ENCODE results near the gene RNU1-2. TPM values are rescaled to one million over a fixed set of nuclear protein-coding genes. Genes with fewer than 3 reads are reported as not detected.
"Not testable (repeated sequence)": the region's sequence is repeated elsewhere in the genome, so short reads cannot be mapped to it uniquely, and the experiment has no call there.

The RNU1-2 gene
- polyA plus RNA-seq, 3 donors: not detected

DNA sequence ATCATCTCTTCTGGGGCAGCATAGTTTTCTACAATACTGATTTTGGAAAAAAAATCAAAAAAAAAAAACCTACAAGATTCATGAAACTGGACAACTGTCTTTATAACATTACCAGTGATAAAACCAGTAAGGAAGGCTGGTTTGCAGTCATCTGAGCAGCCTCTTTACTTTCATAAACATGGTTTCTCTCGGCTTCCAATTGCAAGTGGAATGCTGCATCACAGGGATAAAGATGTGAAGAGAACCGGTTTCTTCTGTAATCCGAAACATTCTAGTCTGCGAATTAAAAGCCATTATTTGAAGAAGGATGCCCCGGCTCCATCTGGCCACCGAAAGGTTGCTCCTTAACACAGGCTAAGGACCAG lies 565 bp upstream of the RNU1-2 start:
- no CpG with 5 or more reads among the region's 6 CpGs for WGBS (ENCODE audit: insufficient coverage)

DNA sequence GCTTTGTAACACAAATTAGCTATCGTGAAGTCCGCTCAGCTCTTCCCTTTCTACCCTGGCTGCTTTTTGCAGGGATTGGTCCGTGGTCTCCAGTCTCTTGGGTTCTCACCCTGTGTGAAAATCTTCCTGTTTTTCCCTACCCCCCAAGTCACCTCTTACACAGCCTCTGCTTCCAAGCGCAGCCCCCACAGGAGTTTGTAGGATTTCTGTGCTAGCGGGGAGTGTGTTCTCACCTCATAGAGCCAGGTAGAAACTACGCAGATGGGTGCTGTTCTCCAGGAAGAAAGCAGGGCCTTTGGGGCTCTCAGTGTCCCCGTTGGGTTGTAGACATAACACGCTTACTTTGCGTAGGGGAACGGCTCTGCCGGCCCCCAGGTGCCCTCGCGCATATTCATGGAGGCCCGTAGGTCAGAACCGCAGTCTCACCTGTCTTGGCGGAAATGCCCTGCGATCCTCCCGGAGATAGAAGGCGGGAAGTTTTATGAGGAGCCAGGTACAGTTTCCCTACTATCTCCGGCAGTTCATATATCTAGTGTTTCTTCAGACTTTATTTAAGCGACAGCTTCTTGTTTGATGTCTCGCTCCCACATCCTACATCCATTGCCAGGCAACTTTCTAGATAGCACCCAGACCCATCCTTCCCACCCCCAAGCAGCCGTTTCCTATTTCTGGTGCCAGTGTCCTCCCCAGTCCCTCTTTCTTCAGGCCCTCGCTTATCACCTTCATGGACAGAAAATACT lies 706 bp downstream of the RNU1-2 start:
- H3K27me3 ChIP-seq (ENCODE audit: control insufficient read depth in 2 of 2, insufficient read depth in 2 of 2, low read length in 2 of 2); H2AFZ ChIP-seq (ENCODE audit: insufficient read depth, low read depth, low read length, poor library complexity, severe bottlenecking); H3K36me3 ChIP-seq (replicated peaks in 1 of 2; ENCODE audit: control insufficient read depth in 1 of 2, insufficient read depth in 2 of 2, low read length in 2 of 2); H3K9me3 ChIP-seq (replicated peaks in 1 of 2; ENCODE audit: control insufficient read depth in 1 of 2, insufficient read depth in 1 of 2, low read length in 2 of 2); H4K20me1 ChIP-seq (ENCODE audit: insufficient read depth, low read length); H3K27me3 Mint-ChIP-seq (ENCODE audit: low read depth in 3 of 3); H3K9me3 Mint-ChIP-seq; intact Hi-C loops (cut with micrococcal nuclease); H3K9ac ChIP-seq (ENCODE audit: insufficient read depth, low read length, poor library complexity, severe bottlenecking); H3K36me3 Mint-ChIP-seq; H3K79me2 ChIP-seq (ENCODE audit: insufficient read depth, low read length): not testable (repeated sequence)
- Histone ChIP-seq H3K4me1 (ENCODE audit: control insufficient read depth in 1 of 2, insufficient read depth in 2 of 2, low read length in 2 of 2) (peaks cover 14 to 20% of the 10 kb centered on the region in 2 donors), H3K4me2 (replicated peaks; ENCODE audit: extremely low read depth, low read length, poor library complexity, severe bottlenecking) (peak overlapping the region; percentile 60), H3K4me3 (replicated peaks in 1 of 3; ENCODE audit: low read depth in 2 of 3, low read length in 3 of 3) (peak overlapping the region in 2 of 3 experiments; percentile 28 to 62), H3K27ac (ENCODE audit: low read depth in 1 of 2, low read length in 2 of 2) (peak overlapping the region; percentile 94)
- peak; percentile 43 to 90 (median 78) for DNase-seq
- peak overlapping the region; percentile 60 to 61 for H3K4me3 Mint-ChIP-seq
- peak overlapping the region; percentile 99 to 100 (median 100) for H3K27ac Mint-ChIP-seq
- H3K4me1 Mint-ChIP-seq: peaks cover 25% of the 10 kb centered on the region
- 28% methylated on average over 19 of the region's 24 CpGs for WGBS (ENCODE audit: insufficient coverage)

More for the DNA sequence above, 565 bp upstream of the RNU1-2 start:
- H3K36me3 ChIP-seq (replicated peaks in 1 of 2; ENCODE audit: control insufficient read depth in 1 of 2, insufficient read depth in 2 of 2, low read length in 2 of 2); H3K27me3 ChIP-seq (ENCODE audit: control insufficient read depth in 2 of 2, insufficient read depth in 2 of 2, low read length in 2 of 2); H3K36me3 Mint-ChIP-seq; H3K9me3 Mint-ChIP-seq; H4K20me1 ChIP-seq (ENCODE audit: insufficient read depth, low read length); H3K27me3 Mint-ChIP-seq (ENCODE audit: low read depth in 3 of 3); intact Hi-C loops (cut with micrococcal nuclease); H3K79me2 ChIP-seq (ENCODE audit: insufficient read depth, low read length); DNase-seq; H3K9me3 ChIP-seq (replicated peaks in 1 of 2; ENCODE audit: control insufficient read depth in 1 of 2, insufficient read depth in 1 of 2, low read length in 2 of 2): not testable (repeated sequence)
- peaks cover 14 to 20% of the 10 kb centered on the region in 2 donors for H3K4me1 ChIP-seq (ENCODE audit: control insufficient read depth in 1 of 2, insufficient read depth in 2 of 2, low read length in 2 of 2)
- peak overlapping the region; percentile 65 for H3K4me2 ChIP-seq (replicated peaks; ENCODE audit: extremely low read depth, low read length, poor library complexity, severe bottlenecking)
- H3K27ac Mint-ChIP-seq: peak overlapping the region; percentile 99 to 100 (median 100)
- peak overlapping the region; percentile 94 for H3K27ac ChIP-seq (ENCODE audit: low read depth in 1 of 2, low read length in 2 of 2)
- peak overlapping the region; percentile 58 to 67 for H3K4me3 Mint-ChIP-seq
- H3K4me3 ChIP-seq (replicated peaks in 1 of 3; ENCODE audit: low read depth in 2 of 3, low read length in 3 of 3): peak overlapping the region; percentile 38 to 77 (median 58)
- peak overlapping the region; percentile 81 for H3K9ac ChIP-seq (ENCODE audit: insufficient read depth, low read length, poor library complexity, severe bottlenecking)
- H2AFZ ChIP-seq (ENCODE audit: insufficient read depth, low read depth, low read length, poor library complexity, severe bottlenecking): peak overlapping the region; percentile 82
- peaks cover 16% of the 10 kb centered on the region for H3K4me1 Mint-ChIP-seq

DNA sequence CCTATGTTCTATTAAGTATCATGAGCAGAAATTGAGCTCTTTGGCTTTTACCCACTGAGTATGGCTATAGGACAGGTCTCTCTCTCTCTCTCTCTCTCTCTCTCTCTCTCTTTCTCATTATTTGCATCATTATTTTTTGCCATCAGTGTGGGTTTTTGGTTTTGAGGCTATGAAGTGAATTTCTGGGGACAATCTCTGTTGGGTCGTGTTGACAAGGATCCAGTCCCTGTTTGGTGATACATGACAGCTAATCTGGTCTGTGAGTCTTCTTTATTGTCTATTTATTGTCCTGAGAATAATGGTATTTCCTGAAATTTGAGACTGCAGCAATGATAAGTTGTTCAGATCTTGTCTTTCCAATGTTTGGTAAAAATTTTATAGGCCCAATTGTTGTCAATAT lies 1.9 kb downstream of the RNU1-2 start:
- H3K36me3 ChIP-seq (replicated peaks in 1 of 2; ENCODE audit: control insufficient read depth in 1 of 2, insufficient read depth in 2 of 2, low read length in 2 of 2); H3K27ac ChIP-seq (ENCODE audit: low read depth in 1 of 2, low read length in 2 of 2); DNase-seq; H3K79me2 ChIP-seq (ENCODE audit: insufficient read depth, low read length); H3K9me3 Mint-ChIP-seq; H2AFZ ChIP-seq (ENCODE audit: insufficient read depth, low read depth, low read length, poor library complexity, severe bottlenecking); intact Hi-C loops (cut with micrococcal nuclease); H3K9me3 ChIP-seq (replicated peaks in 1 of 2; ENCODE audit: control insufficient read depth in 1 of 2, insufficient read depth in 1 of 2, low read length in 2 of 2); H3K9ac ChIP-seq (ENCODE audit: insufficient read depth, low read length, poor library complexity, severe bottlenecking); H3K4me3 Mint-ChIP-seq; H4K20me1 ChIP-seq (ENCODE audit: insufficient read depth, low read length); H3K4me3 ChIP-seq (replicated peaks in 1 of 3; ENCODE audit: low read depth in 2 of 3, low read length in 3 of 3); H3K4me2 ChIP-seq (replicated peaks; ENCODE audit: extremely low read depth, low read length, poor library complexity, severe bottlenecking); H3K27me3 Mint-ChIP-seq (ENCODE audit: low read depth in 3 of 3); H3K36me3 Mint-ChIP-seq; H3K27me3 ChIP-seq (ENCODE audit: control insufficient read depth in 2 of 2, insufficient read depth in 2 of 2, low read length in 2 of 2): not testable (repeated sequence)
- no CpG with 5 or more reads among the region's 1 CpG for WGBS (ENCODE audit: insufficient coverage)
- Mint-ChIP-seq H3K4me1 (peaks cover 27% of the 10 kb centered on the region), H3K27ac (peak overlapping the region in 1 of 7 donors; percentile 42)
- peaks cover 14 to 20% of the 10 kb centered on the region in 2 donors for H3K4me1 ChIP-seq (ENCODE audit: control insufficient read depth in 1 of 2, insufficient read depth in 2 of 2, low read length in 2 of 2)

DNA sequence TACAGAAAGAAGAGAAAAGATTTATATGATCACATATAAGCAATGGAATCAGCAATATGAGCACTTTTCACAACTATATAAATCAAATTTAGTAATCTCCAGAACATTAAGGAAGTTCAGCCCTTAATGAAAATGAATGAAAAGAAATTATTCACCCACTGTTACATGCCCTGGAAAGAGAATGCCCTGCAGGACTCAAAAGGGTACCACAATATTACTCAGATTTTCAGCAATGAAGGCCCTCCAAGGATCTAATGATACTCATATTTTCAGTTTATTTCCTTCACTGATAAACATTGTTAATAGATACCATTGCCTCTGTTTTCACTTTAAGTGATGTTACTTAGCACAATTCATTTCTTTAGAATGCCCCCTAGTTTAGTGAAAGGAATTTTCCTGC lies 2.5 kb downstream of the RNU1-2 start:
- H4K20me1 ChIP-seq (ENCODE audit: insufficient read depth, low read length); H3K4me3 ChIP-seq (replicated peaks in 1 of 3; ENCODE audit: low read depth in 2 of 3, low read length in 3 of 3); H3K9ac ChIP-seq (ENCODE audit: insufficient read depth, low read length, poor library complexity, severe bottlenecking); intact Hi-C loops (cut with micrococcal nuclease); H3K27ac ChIP-seq (ENCODE audit: low read depth in 1 of 2, low read length in 2 of 2); H3K9me3 Mint-ChIP-seq; H3K27ac Mint-ChIP-seq; DNase-seq; H3K9me3 ChIP-seq (replicated peaks in 1 of 2; ENCODE audit: control insufficient read depth in 1 of 2, insufficient read depth in 1 of 2, low read length in 2 of 2); H3K4me2 ChIP-seq (replicated peaks; ENCODE audit: extremely low read depth, low read length, poor library complexity, severe bottlenecking); H3K36me3 Mint-ChIP-seq; H3K27me3 Mint-ChIP-seq (ENCODE audit: low read depth in 3 of 3); H3K27me3 ChIP-seq (ENCODE audit: control insufficient read depth in 2 of 2, insufficient read depth in 2 of 2, low read length in 2 of 2); H3K36me3 ChIP-seq (replicated peaks in 1 of 2; ENCODE audit: control insufficient read depth in 1 of 2, insufficient read depth in 2 of 2, low read length in 2 of 2); H2AFZ ChIP-seq (ENCODE audit: insufficient read depth, low read depth, low read length, poor library complexity, severe bottlenecking); H3K79me2 ChIP-seq (ENCODE audit: insufficient read depth, low read length); H3K4me3 Mint-ChIP-seq: not testable (repeated sequence)
- H3K4me1 Mint-ChIP-seq: peaks cover 31% of the 10 kb centered on the region
- peaks cover 17 to 24% of the 10 kb centered on the region in 2 donors for H3K4me1 ChIP-seq (ENCODE audit: control insufficient read depth in 1 of 2, insufficient read depth in 2 of 2, low read length in 2 of 2)

Measured in CD14-positive monocyte (primary cell).